HG03432 (cell line): ENCODE measurements around the gene ACSS2.
A peak's percentile ranks its signal among the peaks of the same experiment; 100 is the strongest.
"Not testable (repeated sequence)": the region's sequence is repeated elsewhere in the genome, so short reads cannot be mapped to it uniquely, and the experiment has no call there.

Source experiments
- ATAC-seq: cut with Tn5 transposase; IDR thresholded peaks from one replicate; pipeline ENCODE4 v1.9.1; 2021; ENCODE audit warnings: mild to moderate bottlenecking, moderate library complexity; ENCODE audit not compliant: unreplicated experiment

Gene ACSS2

GRCh38 chr20:34873583-34874093 is 2.8 kb upstream of the ACSS2 start:
- no peak for ATAC-seq

- no peak for ATAC-seq
Measured at GRCh38 chr20:34874094-34874654, 2.2 kb upstream of the ACSS2 start.

- peak; percentile 65 for ATAC-seq
Measured at GRCh38 chr20:34875642-34876405, 588 bp upstream of the ACSS2 start.

GRCh38 chr20:34880215-34880850 is 3.9 kb downstream of the ACSS2 start:
- ATAC-seq = no peak

- not testable (repeated sequence) for ATAC-seq
Measured at GRCh38 chr20:34880971-34881370, 4.6 kb downstream of the ACSS2 start.

GRCh38 chr20:34881689-34882088 is 5.3 kb downstream of the ACSS2 start:
- ATAC-seq = no peak

- ATAC-seq = no peak
Measured at GRCh38 chr20:34883087-34883688, 6.8 kb downstream of the ACSS2 start.

- no peak for ATAC-seq
Measured at GRCh38 chr20:34883809-34884208, 7.4 kb downstream of the ACSS2 start.

GRCh38 chr20:34884260-34884659 is 7.8 kb downstream of the ACSS2 start:
- no peak for ATAC-seq

- no peak for ATAC-seq
Measured at GRCh38 chr20:34886122-34886521, 9.7 kb downstream of the ACSS2 start.

- ATAC-seq = no peak
Measured at GRCh38 chr20:34887023-34887422, 10.6 kb downstream of the ACSS2 start.

- no peak for ATAC-seq
Measured at GRCh38 chr20:34888468-34888867, 12.1 kb downstream of the ACSS2 start.

- no peak for ATAC-seq
Measured at GRCh38 chr20:34891166-34892062, 15.0 kb downstream of the ACSS2 start.

- no peak for ATAC-seq
Measured at GRCh38 chr20:34892671-34893070, 16.3 kb downstream of the ACSS2 start.

GRCh38 chr20:34894723-34895122 is 18.3 kb downstream of the ACSS2 start:
- ATAC-seq = no peak

- no peak for ATAC-seq
Measured at GRCh38 chr20:34895465-34895864, 19.1 kb downstream of the ACSS2 start.

- no peak for ATAC-seq
Measured at GRCh38 chr20:34896086-34896621, 19.7 kb downstream of the ACSS2 start.

- ATAC-seq = not testable (repeated sequence)
Measured at GRCh38 chr20:34898129-34898528, 21.7 kb downstream of the ACSS2 start.

- not testable (repeated sequence) for ATAC-seq
Measured at GRCh38 chr20:34898731-34899130, 22.3 kb downstream of the ACSS2 start.

- no peak for ATAC-seq
Measured at GRCh38 chr20:34904202-34904621, 27.8 kb downstream of the ACSS2 start.
